Daoy (cell line): ENCODE measurements around the gene GOLGA6A. TPM values are rescaled to one million over a fixed set of nuclear protein-coding genes. Genes with fewer than 3 reads are reported as not detected.
"Not testable (repeated sequence)": the region's sequence is repeated elsewhere in the genome, so short reads cannot be mapped to it uniquely, and the experiment has no call there.

ENCODE experiments used
- DNase-seq: peaks from one replicate; pipeline ENCODE4 v3.0.0-alpha.2; 2015; ENCODE audit warnings: low read depth
- total RNA-seq: library from RNA; depleted of rRNA; stranded (reverse); fragments of >200 nt; shearing (Covaris generic); gene quantifications from 2 replicates; pipeline ENCODE4 v1.2.3, GENCODE V29; 2014; rRNA removed

The GOLGA6A gene, protein sequence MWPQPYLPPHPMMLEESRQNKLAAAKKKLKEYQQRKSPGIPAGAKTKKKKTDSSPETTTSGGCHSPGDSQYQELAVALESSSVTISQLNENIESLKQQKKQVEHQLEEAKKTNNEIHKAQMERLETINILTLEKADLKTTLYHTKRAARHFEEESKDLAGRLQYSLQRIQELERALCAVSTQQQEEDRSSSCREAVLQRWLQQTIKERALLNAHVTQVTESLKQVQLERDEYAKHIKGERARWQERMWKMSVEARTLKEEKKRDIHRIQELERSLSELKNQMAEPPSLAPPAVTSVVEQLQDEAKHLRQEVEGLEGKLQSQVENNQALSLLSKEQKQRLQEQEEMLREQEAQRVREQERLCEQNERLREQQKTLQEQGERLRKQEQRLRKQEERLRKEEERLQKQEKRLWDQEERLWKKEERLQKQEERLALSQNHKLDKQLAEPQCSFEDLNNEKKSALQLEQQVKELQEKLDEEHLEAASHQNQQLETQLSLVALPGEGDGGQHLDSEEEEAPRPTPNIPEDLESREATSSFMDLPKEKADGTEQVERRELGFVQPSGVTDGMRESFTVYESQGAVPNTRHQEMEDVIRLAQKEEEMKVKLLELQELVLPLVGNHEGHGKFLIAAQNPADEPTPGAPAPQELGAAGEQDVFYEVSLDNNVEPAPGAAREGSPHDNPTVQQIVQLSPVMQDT
- total RNA-seq, result 0.06 TPM in 1 of 2 replicates, not detected in the other

GRCh38 chr15:74082450-74082849, at the start of gene GOLGA6A:
TSS of gene GOLGA6A (minus strand) at chr15:74082550. CDS start at chr15:74082509, 41 bp downstream.
- DNase-seq, result not testable (repeated sequence)

- DNase-seq, result no peak
These were observed 49.5 kb upstream of the GOLGA6A start for GRCh38 chr15:74131628-74132413.

GRCh38 chr15:74130849-74131627, 48.7 kb upstream of the GOLGA6A start:
- no peak for DNase-seq

DNA sequence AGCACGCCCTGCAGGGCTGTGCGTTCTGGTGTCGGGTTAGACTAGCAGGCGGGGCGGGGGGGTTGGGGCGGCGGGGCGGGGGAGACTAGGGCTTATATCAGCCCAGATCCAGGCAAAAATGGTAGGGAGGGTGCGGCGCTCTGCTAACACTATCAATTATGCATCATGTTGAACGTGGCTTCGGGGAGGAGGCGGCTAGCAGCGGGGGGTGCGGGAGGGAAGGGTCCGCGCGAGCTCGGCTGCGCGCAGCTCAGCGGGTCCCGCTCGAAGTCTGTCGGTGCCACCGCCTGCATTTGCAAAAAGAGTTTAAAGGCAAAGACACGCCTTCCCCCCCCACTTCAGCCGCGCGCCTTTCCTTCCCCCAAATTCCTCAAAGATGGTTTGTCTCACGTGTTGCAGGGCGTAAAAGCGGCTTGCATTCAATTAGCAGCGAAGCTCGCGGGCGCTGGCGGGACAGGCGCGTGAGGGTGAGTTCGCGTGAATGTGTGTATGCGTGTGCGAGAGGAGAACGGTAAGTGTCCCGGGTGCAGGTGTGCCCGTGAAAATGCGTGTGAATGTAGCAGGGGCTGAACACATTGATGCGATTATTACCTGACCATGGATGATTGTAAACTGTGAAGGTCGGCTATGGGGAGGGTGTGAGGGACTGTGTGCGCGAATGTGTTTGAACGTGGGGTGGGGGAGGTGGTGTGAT, 48.0 kb upstream of the GOLGA6A start, which contains the start of gene ISLR2:
Gene ISLR2, plus strand, starts transcription at position 432 of the 694 bp plus-strand sequence. CDS start 2,169 bp downstream, outside the sequence.
- no peak for DNase-seq

DNA sequence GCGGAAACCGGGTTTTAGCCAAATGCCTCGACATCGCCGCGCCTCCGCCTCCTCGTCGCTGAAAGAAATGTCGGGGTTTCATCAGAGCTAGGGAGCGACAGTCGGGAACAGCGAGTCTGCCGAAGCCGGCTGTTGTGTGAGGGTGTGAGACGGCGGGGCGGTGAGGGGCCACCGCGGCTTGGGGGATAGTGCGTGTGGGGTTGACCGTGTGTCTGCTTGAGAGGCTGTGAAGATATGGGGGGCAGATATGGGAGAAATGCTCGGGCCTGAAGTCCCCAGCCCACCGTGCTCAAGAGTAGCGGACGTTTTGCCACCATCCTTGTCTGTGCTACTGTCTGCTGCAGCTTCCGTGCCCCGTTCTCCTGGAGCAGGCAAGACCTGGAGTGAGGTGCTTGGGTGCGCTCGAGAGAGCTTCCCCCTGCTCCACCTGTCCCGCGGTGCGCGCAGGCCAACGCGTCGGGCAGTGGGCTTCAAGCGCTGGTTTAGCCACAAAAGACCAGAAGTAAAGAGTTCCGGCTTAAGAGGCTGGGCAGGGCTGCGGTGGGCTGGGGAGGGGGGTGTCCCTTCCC, 47.3 kb upstream of the GOLGA6A start:
- DNase-seq, result peak; percentile 33

GRCh38 chr15:74128785-74129585, 46.6 kb upstream of the GOLGA6A start:
- no peak for DNase-seq

- DNase-seq, result no peak
These were observed 45.8 kb upstream of the GOLGA6A start for GRCh38 chr15:74127954-74128784.

- peak; percentile 93 for DNase-seq
These were observed 45.1 kb upstream of the GOLGA6A start for GRCh38 chr15:74127255-74127953.

DNA sequence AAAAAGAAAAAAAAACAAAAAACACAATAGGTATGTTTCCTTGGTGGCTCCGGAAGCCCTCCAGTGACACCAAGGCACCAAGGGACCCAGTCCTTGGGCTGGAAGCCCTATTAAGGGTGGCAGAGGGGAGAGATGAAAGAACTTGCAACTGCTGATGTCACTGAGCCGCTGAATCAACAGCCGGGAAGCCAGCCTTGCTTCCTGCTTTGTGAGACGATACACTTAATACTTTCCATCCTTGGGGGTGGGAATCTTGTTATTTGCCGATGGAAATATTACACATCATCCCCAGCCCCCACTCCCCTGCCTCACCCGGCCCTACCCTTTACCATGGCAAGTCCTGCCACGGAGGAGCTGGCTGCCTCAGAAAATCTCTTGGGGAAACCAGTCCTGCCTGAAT, 42.4 kb upstream of the GOLGA6A start:
- DNase-seq, result no peak

GRCh38 chr15:74124196-74124595, 41.8 kb upstream of the GOLGA6A start:
- no peak for DNase-seq

- no peak for DNase-seq
These were observed 41.3 kb upstream of the GOLGA6A start for GRCh38 chr15:74123658-74124057.

GRCh38 chr15:74123131-74123429, 40.7 kb upstream of the GOLGA6A start:
- DNase-seq, result no peak

DNA sequence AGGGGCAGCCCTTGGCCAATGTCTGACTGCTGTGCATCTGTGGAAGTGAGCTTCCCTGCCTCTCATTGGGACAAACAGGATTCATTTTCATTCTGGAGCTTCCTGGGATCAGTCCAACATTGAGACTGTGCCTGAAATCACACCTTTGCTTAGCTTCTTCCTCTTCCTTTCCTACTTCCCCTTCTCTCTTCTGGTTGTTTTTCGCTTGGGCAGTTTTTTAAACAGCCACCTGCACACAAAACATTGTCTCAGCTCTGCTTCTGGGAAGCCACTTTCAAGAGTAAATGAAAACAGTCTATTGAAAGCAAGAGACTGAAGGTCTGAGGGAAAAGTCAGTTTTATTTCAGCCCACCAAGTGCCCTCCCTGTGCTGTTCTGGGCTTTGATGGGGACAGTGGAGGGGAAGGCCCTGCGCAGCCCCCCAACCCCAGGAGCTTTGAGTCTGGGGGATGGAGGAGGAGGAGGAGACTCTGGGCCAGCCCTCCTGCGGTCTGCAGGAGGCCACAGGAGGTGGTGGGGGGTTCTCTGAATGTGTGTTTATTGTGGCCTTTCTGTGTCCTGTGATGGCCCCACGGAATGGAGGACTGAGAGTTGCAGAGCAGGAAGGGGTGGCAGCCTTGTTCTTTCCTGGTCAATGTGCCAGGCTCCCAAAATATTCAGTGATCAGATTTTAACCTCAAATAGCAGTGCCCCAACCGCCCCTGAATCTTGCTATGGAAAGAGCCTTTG, 40.2 kb upstream of the GOLGA6A start:
- no peak for DNase-seq

DNA sequence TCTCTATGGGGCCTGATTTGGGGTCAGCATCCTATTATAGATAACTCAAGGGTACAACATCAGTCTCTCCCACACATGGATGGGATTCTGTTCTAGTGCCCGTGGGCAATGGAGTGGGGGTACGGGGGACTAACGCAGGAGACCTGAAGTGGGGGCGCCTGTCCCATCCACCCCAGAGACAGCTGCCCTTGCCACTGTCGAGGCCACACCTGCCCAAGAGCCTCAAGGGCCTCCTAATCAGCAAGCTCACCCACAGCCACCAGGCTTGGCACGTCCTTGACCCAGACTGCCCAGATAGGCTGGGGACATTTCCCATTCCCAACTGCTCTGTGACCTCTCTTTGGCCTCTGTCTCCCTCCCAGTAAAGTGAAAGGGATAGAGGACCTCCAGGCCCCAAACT, 39.5 kb upstream of the GOLGA6A start:
- DNase-seq, result no peak

- no peak for DNase-seq
These were observed 38.7 kb upstream of the GOLGA6A start for GRCh38 chr15:74121039-74121438.

DNA sequence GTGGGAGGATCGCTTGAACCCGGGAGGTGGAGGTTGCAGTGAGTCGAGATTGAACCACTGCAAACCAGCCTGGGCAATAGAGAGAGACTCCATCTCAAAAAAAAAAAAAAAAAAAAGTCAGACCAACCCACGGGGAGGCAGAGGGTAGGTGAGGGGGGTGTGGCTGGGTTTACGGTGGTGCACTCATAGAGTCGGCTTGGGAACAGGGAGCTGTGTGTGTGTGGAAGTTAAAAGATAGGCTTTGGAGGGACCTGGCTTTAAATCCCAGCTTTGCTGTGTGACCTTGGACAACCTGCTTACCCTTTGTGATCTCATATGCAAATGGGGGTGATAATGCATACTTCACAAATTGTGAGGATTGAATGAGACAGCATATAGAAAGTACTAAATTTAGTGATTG, 38.1 kb upstream of the GOLGA6A start:
- DNase-seq, result no peak

GRCh38 chr15:74109713-74110112, 27.4 kb upstream of the GOLGA6A start:
- no peak for DNase-seq
